IPS DF 6.9 (cell line): ENCODE measurements around the gene CFTR.
"Not testable (repeated sequence)": the region's sequence is repeated elsewhere in the genome, so short reads cannot be mapped to it uniquely, and the experiment has no call there.

Source experiments
- DNase-seq: peaks from one replicate; pipeline ENCODE4 v3.0.0-alpha.2; 2013; ENCODE audit warnings: low read depth, low spot score
- H3K27ac ChIP-seq: one replicate; pipeline ENCODE4 v1.5.1; 2013; ENCODE audit warnings: low read length, control low read depth
- H3K27me3 ChIP-seq: 2 replicates; pipeline ENCODE4 v1.6.1; 2013; ENCODE audit warnings: mild to moderate bottlenecking, low read length; ENCODE audit not compliant: control insufficient read depth, insufficient read depth
- H3K36me3 ChIP-seq: 2 replicates; pipeline ENCODE4 v1.6.1; 2013; ENCODE audit warnings: low read length; ENCODE audit not compliant: control insufficient read depth, insufficient read depth
- H3K4me1 ChIP-seq: 2 replicates; pipeline ENCODE4 v1.6.1; 2013; ENCODE audit warnings: low read length; ENCODE audit not compliant: control insufficient read depth, insufficient read depth
- H3K4me3 ChIP-seq: 2 replicates; pipeline ENCODE4 v1.5.1; 2013; ENCODE audit warnings: mild to moderate bottlenecking, low read length
- H3K9me3 ChIP-seq: 2 replicates; pipeline ENCODE4 v1.6.1; 2013; ENCODE audit warnings: low read length, inconsistent platforms; ENCODE audit not compliant: control insufficient read depth, insufficient read depth
- WGBS: extraction: QIAGEN DNeasy Blood & Tissue Kit; methylation state at CpG from one replicate; pipeline ENCODE4 v1.1.7; 2013; ENCODE audit warnings: mixed read lengths, missing lambda C conversion rate; ENCODE audit not compliant: insufficient read length, insufficient coverage; 5-methylcytosine and 5-hydroxymethylcytosine counted together

The CFTR gene

GRCh38 chr7:117706210-117706609, 226.4 kb downstream of the CFTR start:
- whole genome bisulfite sequencing = no CpG with 5 or more reads among the region's 2 CpGs
- H3K27me3 ChIP-seq = no peaks in the 10 kb centered on the region
- DNase-seq = no peak
- H3K4me1 ChIP-seq = no peaks in the 10 kb centered on the region
- no peaks in the 10 kb centered on the region for H3K36me3 ChIP-seq
- H3K4me3 ChIP-seq = no peak overlapping the region
- H3K27ac ChIP-seq = no peak overlapping the region
- no peaks in the 10 kb centered on the region for H3K9me3 ChIP-seq

- Histone ChIP-seq H3K27ac (no peak overlapping the region), H3K4me3 (no peak overlapping the region), H3K9me3 (no peaks in the 10 kb centered on the region), H3K4me1 (no peaks in the 10 kb centered on the region), H3K27me3 (no peaks in the 10 kb centered on the region), H3K36me3 (no peaks in the 10 kb centered on the region)
- no peak for DNase-seq
These were observed 227.3 kb downstream of the CFTR start for GRCh38 chr7:117707080-117707479.

GRCh38 chr7:117708173-117708572, 228.3 kb downstream of the CFTR start:
- not testable (repeated sequence) for H3K27ac ChIP-seq, H3K36me3 ChIP-seq, H3K4me3 ChIP-seq, H3K4me1 ChIP-seq, H3K9me3 ChIP-seq, DNase-seq, H3K27me3 ChIP-seq
- no CpG with 5 or more reads among the region's 4 CpGs for WGBS

- no peak for DNase-seq
- no peak overlapping the region for H3K27ac ChIP-seq
These were observed 231.7 kb downstream of the CFTR start for GRCh38 chr7:117711556-117711955.

GRCh38 chr7:117715784-117716445, 236.1 kb downstream of the CFTR start:
- Histone ChIP-seq H3K27ac (no peak overlapping the region), H3K4me3 (no peak overlapping the region), H3K27me3 (no peaks in the 10 kb centered on the region), H3K4me1 (no peaks in the 10 kb centered on the region), H3K9me3 (no peaks in the 10 kb centered on the region), H3K36me3 (peaks cover 3% of the 10 kb centered on the region; the same call in 1 of the 2 replicates)
- peak; percentile 25 for DNase-seq
- WGBS = no CpG with 5 or more reads among the region's 3 CpGs

More at GRCh38 chr7:117711556-117711955, 231.7 kb downstream of the CFTR start:
- no peaks in the 10 kb centered on the region for H3K4me1 ChIP-seq
- H3K36me3 ChIP-seq = no peaks in the 10 kb centered on the region
- no peak overlapping the region for H3K4me3 ChIP-seq
- H3K9me3 ChIP-seq = no peaks in the 10 kb centered on the region
- no peaks in the 10 kb centered on the region for H3K27me3 ChIP-seq
- WGBS = no CpG with 5 or more reads among the region's 1 CpG

GRCh38 chr7:117716707-117717299, 237.0 kb downstream of the CFTR start:
- Histone ChIP-seq H3K9me3 (no peaks in the 10 kb centered on the region), H3K36me3 (peaks cover 3% of the 10 kb centered on the region; the same call in 1 of the 2 replicates), H3K27ac (no peak overlapping the region), H3K4me1 (no peaks in the 10 kb centered on the region), H3K27me3 (no peaks in the 10 kb centered on the region), H3K4me3 (no peak overlapping the region)
- DNase-seq = no peak
- no CpG with 5 or more reads among the region's 5 CpGs for WGBS

- no peak overlapping the region for H3K27ac ChIP-seq
- H3K9me3 ChIP-seq = no peaks in the 10 kb centered on the region
- peaks cover 3% of the 10 kb centered on the region; the same call in 1 of the 2 replicates for H3K36me3 ChIP-seq
- no peak for DNase-seq
- H3K27me3 ChIP-seq = no peaks in the 10 kb centered on the region
- H3K4me3 ChIP-seq = no peak overlapping the region
- WGBS = no CpG with 5 or more reads among the region's 2 CpGs
- H3K4me1 ChIP-seq = no peaks in the 10 kb centered on the region
These were observed 237.5 kb downstream of the CFTR start for GRCh38 chr7:117717357-117717756.
